ENCODE results near the gene MAP3K20.
"Not testable (repeated sequence)": the region's sequence is repeated elsewhere in the genome, so short reads cannot be mapped to it uniquely, and the experiment has no call there.

Gene MAP3K20

GRCh38 chr2:173087793-173088496 lies 12.3 kb downstream of the MAP3K20 start:
- peak; percentile 51 for DNase-seq

DNA sequence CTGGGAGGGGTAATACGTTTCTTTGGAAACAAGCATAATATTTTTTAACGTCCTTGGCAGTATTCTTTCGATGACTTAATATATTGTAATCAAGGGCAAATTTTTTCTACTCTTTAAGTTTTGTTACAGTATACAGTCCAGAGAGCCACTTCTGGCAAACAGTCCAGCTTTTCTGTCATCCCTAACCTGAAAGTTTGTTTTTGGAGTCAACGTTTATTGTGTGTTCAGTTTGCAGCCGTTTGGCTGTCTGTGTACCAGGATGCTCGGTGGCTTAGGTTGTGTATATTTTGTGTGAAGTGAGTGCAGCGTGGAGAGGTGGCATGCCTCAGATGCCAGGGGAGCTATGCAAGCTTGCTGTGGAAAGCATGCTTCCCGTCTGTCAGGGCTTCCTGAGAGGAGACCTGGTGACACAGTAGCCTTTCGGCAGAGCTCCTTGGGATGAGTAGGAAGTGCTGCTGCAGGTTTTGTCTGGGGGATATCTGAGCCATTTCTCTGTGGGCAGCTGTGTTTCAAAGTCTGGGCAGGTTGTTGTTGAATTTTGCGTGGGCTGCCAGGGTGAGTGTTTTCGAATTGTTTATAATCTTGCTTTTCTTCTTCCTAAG lies 14.7 kb downstream of the MAP3K20 start:
- DNase-seq = no peak

- DNase-seq = no peak
These were observed 15.5 kb downstream of the MAP3K20 start for GRCh38 chr2:173090973-173091660.

GRCh38 chr2:173091910-173092309 lies 16.3 kb downstream of the MAP3K20 start:
- DNase-seq = no peak

DNA sequence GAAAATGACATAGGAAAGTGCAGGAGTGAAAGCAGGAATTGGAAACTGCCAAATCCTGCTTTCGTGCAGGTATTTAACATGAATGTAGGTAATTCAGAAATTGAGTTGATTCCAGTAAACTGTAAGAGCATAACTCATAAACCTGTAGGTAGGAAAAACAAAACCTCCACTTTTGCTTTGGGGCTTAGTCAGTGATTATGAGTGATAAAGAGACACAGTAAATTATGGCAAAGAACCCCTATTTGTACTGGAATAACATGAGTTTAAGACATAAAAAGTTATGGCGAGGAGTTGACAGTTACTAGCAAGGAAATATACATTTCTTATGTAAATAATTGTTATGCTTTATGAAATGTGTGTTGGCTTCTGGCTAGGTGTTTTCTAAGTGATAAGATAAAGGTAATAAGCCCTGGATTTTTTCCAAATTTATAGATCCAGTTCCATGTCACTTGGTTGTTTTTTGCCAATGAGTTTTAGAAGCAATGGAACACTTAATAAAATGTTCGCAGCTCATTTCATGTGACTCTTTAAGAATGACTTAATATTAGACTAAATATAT lies 17.3 kb downstream of the MAP3K20 start:
- DNase-seq = no peak

GRCh38 chr2:173093617-173094016 lies 18.0 kb downstream of the MAP3K20 start:
- DNase-seq = not testable (repeated sequence)

- no peak for DNase-seq
These were observed 19.1 kb downstream of the MAP3K20 start for GRCh38 chr2:173094731-173095130.

DNA sequence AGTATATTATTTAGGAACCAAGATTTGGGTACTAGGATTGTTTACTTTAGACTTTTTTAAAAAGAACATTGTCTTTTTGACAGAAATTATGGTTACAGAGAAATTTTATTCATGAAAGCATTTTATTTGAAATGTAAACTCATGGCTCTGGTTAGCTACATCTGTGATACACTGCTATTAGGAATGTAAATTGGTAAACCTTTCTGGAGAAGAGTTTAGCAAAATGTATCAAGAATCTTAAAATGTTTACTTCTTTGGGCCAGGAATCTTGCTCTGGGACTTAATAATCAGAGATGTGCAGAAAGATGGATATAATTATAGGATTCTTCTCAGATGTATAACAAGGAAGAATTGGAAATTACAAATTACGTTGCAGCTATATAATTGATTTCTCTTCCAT lies 19.7 kb downstream of the MAP3K20 start:
- no peak for DNase-seq

DNA sequence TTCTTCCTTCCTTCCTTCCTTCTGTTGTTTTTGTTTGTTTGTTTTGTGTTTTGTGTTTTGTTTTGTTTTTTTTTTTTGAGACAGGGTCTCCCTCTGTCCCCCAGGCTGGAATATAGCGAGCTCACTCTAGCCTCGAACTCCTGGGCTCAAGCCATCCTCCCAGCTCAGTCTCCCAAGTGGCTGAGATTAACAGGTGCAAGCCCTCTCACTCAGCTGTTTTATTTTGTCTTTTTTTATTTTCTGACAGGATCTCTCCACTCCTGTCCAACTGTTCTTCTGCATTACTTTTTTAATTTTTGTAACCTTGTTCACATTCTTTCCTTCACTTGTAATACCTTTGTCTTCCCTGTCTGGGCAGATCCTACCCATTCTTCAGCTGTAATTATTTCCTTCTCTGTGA lies 23.6 kb downstream of the MAP3K20 start:
- no peak for DNase-seq

DNA sequence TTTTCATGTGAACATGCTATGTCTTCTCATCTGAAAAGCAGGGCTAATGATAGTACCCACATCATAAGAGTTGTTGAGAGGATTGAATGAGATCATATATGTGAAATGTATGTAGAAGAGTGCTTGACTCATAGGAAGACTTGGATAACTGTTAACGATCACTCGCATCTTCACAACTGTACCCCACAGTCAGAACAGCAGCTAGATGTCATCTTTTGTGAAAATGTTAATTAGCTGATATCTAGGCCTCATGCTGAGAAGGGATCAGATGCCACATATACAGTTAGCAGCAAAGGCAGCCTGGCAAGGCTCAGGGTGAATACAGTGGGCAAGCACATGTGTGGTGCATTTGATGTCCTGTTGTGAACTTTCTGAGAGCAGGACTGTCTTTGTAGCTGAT lies 24.2 kb downstream of the MAP3K20 start:
- no peak for DNase-seq

DNA sequence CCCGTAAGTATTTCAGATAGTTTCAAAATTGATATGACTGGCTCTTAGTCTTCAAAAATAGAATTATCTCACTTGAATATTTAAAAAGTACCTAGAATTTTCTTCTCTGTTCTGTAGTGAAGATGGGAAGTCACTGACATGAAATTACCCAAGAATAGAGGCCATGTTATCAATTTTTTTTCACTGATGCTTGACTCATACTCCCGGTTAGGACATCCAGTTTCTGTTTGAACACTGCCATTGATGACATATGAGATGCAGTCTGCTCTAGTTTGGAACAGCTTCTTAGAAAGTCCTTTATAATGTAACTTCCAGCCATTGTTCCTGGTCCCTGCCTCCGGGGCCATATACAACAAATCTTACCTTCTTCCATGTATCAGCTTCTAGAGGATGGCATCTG lies 26.0 kb downstream of the MAP3K20 start:
- DNase-seq = no peak

DNA sequence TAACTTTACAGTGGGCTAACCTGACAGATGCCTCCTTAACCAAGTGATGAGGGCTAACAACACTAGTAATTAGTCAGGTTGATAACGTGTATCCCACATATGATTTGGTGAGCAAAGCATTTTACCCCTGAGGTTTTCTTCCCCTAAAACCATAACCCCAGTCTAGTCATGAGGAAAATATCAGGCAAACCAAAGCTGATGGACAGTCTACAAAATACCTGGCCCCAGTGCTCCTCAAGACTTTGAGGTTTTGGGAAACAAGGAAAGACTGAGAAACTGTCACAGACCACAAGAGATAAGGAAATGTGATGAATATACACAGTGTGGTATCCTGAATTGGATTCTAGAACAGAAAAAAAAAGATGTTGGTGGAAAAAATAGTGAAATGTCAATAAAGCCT lies 28.5 kb downstream of the MAP3K20 start:
- no peak for DNase-seq

GRCh38 chr2:173106959-173107628 lies 31.4 kb downstream of the MAP3K20 start:
- no peak for DNase-seq

GRCh38 chr2:173107629-173108022 lies 32.0 kb downstream of the MAP3K20 start:
- DNase-seq = no peak

DNA sequence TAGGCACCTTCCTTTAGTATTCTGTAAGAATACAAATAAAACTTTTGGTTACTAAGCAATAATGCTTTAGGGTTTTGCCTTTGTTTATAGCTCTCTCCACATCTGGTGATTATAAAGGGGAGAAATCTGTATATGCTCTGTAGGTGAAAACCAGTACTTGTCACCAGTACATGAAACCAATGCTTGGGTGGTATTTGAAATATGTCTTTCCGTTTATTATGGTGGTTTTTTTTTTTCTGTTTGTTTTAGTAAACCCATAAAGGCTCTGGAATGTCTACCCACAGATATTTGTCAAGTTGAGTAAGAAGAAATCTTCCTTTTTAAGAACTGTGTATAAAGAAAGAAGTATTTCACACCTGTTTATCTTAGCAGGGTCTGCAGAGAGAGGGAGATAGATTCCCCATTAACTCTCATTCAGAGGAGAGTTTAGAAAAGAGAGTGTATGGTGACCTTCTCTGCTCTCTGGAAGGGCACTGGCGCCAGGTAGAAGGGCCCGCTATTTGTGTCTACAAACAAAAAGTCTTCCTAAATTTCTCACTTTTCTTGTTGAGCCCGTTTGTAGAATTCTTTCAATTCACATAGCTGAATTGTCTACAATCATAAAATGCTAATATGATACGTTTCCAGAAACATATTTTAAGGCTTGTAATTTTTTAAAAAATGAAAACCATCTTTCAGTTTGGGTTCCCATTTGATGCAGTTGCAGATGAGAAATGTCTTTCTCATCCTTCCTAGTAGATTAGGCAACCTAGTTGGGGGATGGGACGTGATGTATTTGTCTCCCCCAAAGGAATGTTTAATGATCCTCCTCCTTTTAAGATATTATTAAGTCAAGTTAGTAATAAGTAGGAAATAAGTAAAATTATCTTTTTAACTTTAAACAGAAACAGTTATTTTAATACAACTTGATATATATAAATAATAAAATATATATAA lies 33.9 kb downstream of the MAP3K20 start:
- no peak for DNase-seq

GRCh38 chr2:173117678-173118077 lies 42.0 kb downstream of the MAP3K20 start:
- DNase-seq = no peak

GRCh38 chr2:173118395-173118794 lies 42.7 kb downstream of the MAP3K20 start:
- peak; percentile 31 for DNase-seq

DNA sequence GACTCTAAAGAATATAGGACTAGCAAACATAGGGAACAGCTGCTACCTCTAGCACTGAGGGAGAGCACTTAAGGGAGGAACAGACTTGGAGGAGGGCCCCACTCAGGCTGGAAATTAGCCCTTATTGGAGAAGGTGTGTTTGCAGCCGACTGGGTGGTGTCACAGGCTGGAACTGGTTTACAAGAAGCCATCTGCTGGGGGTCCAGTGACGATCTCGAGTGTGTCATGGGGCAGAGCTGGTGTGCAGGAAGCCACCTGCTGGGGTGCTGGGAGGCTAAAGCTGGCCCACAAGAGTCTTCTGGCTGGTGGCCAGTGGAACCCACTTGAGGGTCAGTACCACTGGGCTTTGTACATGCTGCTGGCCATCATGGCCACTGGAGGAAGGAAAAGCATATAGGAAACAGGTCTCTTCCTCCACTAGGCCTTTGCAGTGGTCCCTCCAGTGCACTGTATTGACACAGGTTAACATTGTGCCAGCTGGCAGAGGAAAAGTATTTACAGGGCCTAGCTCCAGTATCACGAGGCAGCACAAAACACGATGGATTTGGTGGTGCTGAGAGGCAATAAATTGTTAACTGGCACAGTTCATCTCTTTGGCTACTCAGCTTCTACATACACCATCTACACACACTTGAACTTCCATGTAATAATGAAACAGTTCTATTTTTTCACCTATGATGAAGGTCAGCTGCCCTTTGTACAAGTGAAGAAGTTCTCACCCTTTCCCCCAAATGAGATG lies 43.6 kb downstream of the MAP3K20 start:
- DNase-seq = peak; percentile 97

- DNase-seq = no peak
These were observed 44.3 kb downstream of the MAP3K20 start for GRCh38 chr2:173119944-173120343.

GRCh38 chr2:173122936-173123335 lies 47.3 kb downstream of the MAP3K20 start:
- DNase-seq = no peak

- DNase-seq = peak; percentile 65
These were observed 48.8 kb downstream of the MAP3K20 start for GRCh38 chr2:173124441-173124840.
